Measurements from ENCODE around the gene TOP1.

TOP1 gene

GRCh38 chr20:41038149-41038877, 9.7 kb downstream of the TOP1 start:
- DNase-seq (ENCODE audit: low spot score), result no peak

- DNase-seq (ENCODE audit: low spot score), result no peak
Measured at GRCh38 chr20:41038878-41039404, 10.3 kb downstream of the TOP1 start.

- DNase-seq (ENCODE audit: low spot score), result no peak
Measured at GRCh38 chr20:41040855-41041254, 12.2 kb downstream of the TOP1 start.

- no peak for DNase-seq (ENCODE audit: low spot score)
Measured at GRCh38 chr20:41041693-41042092, 13.1 kb downstream of the TOP1 start.

- DNase-seq (ENCODE audit: low spot score), result no peak
Measured at GRCh38 chr20:41044409-41045062, 15.9 kb downstream of the TOP1 start.

- no peak for DNase-seq (ENCODE audit: low spot score)
Measured at GRCh38 chr20:41045671-41046070, 17.0 kb downstream of the TOP1 start.

- DNase-seq (ENCODE audit: low spot score), result no peak
Measured at GRCh38 chr20:41046716-41047115, 18.1 kb downstream of the TOP1 start.

- DNase-seq (ENCODE audit: low spot score), result no peak
Measured at GRCh38 chr20:41047279-41047974, 18.8 kb downstream of the TOP1 start.

GRCh38 chr20:41047975-41048305, 19.3 kb downstream of the TOP1 start:
- DNase-seq (ENCODE audit: low spot score), result no peak

- no peak for DNase-seq (ENCODE audit: low spot score)
Measured at GRCh38 chr20:41048461-41049301, 20.1 kb downstream of the TOP1 start.

GRCh38 chr20:41049451-41049850, 20.8 kb downstream of the TOP1 start:
- DNase-seq (ENCODE audit: low spot score), result no peak

GRCh38 chr20:41050361-41051008, 21.9 kb downstream of the TOP1 start:
- DNase-seq (ENCODE audit: low spot score), result no peak

GRCh38 chr20:41051009-41051825, 22.6 kb downstream of the TOP1 start:
- peak; percentile 13 for DNase-seq (ENCODE audit: low spot score)

GRCh38 chr20:41052742-41053419, 24.3 kb downstream of the TOP1 start:
- no peak for DNase-seq (ENCODE audit: low spot score)

GRCh38 chr20:41054070-41054846, 25.6 kb downstream of the TOP1 start:
- DNase-seq (ENCODE audit: low spot score), result no peak

GRCh38 chr20:41054847-41055230, 26.2 kb downstream of the TOP1 start:
- no peak for DNase-seq (ENCODE audit: low spot score)

- no peak for DNase-seq (ENCODE audit: low spot score)
Measured at GRCh38 chr20:41055679-41056078, 27.1 kb downstream of the TOP1 start.

- peak; percentile 10 for DNase-seq (ENCODE audit: low spot score)
Measured at GRCh38 chr20:41057999-41058673, 29.5 kb downstream of the TOP1 start.

All from Ammon's horn (tissue), 1 donor.